GM19324 (cell line): ENCODE data around the gene GJA3.
A peak's percentile ranks its signal among the peaks of the same experiment; 100 is the strongest.

Source experiments
- ATAC-seq: cut with Tn5 transposase; IDR thresholded peaks from one replicate; pipeline ENCODE4 v1.9.1; 2021; ENCODE audit warnings: mild to moderate bottlenecking, moderate library complexity; ENCODE audit not compliant: unreplicated experiment, low FRiP score

The GJA3 gene

DNA sequence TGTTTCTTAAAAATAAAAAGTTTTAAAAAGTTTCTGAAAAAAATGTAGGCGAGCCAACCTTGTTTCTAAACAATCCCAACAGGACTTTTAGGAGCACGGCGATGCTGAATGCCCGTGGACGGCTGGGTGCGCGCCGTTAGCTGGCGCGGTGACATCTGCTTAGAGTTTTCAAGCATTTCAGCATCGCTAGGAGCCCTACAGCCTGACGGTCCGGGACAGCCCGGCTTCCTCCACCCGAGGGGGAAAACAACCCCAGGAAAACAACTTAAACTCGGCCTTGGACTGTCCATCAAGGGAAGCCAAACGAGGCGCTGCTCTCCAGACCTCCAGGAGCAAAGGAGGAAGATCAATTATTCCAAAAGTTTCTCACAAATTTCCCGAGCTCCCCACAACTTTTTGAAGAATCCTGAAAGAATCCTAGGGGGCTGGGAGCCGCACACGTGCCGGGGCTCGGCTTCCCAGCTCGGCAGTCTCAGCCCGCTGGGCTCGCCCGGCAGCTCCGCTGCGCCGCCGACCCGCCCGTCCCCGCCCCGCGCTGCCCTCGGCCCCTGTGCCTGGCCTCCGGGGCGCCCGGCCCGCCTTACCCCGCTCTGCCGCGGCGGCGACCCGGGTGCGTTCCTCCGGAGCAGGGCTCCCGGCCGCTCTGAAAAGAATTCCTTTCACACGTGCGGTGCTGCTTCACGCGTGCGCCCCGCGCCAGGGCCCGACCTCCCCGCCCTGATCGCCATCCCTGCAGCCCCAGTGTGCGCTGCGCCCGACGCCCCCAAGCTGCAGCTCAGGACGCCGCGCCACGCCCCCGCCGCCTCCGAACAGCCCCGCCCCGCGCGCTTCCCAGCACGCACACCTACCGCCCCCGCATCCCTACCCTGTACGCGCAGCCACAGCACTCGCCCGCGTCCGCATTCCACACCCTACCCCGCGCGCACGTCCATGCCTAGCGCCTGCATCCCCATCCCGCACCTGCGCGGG is at the start of gene GJA3:
Gene GJA3 (minus strand): TSS at position 747 of the 969 bp plus-strand sequence. CDS start 17,764 bp downstream, outside the sequence.
- peak; percentile 77 for ATAC-seq

DNA sequence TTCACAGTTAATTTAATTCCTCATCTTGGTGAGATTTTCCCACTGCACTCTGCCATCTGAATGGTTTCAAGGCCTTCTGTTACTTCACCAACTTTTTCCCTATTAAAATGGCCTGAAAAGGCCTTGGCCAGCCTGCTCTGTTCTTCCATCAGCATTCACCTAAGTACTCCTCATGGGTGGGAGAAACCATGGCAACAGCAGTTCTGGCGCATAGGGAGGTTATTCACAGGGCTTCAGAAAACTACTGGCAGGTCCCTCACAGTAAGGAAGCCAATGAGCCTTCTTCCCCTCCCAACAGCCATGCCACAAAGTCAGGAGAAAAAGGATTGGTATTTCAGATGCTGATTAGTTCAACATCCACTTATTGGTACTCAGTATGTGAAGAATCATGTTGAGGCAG is 49.1 kb upstream of the GJA3 start:
- ATAC-seq = no peak

DNA sequence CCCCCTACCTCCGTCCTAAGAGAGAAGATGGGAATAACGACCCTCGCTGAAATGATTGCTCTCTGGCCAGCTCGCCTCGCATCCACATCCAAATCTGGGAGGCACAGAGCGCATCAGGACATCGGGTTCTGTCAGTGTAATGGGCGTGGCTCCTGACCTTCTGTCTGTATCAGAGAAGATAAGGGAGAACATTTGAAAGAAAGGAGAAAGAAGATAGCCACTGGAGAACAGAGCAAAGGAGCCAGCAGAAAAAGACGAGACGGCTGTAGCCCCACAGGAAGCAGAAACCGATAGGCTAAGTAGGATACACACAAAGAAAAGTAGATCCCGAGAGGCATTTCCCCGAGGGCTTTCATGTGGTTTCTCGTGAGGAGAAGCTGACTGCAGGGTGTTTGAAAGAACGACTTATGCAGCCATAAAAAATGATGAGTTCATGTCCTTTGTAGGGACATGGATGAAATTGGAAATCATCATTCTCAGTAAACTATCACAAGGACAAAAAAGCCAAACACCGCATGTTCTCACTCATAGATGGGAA is 45.9 kb upstream of the GJA3 start:
- ATAC-seq = no peak

DNA sequence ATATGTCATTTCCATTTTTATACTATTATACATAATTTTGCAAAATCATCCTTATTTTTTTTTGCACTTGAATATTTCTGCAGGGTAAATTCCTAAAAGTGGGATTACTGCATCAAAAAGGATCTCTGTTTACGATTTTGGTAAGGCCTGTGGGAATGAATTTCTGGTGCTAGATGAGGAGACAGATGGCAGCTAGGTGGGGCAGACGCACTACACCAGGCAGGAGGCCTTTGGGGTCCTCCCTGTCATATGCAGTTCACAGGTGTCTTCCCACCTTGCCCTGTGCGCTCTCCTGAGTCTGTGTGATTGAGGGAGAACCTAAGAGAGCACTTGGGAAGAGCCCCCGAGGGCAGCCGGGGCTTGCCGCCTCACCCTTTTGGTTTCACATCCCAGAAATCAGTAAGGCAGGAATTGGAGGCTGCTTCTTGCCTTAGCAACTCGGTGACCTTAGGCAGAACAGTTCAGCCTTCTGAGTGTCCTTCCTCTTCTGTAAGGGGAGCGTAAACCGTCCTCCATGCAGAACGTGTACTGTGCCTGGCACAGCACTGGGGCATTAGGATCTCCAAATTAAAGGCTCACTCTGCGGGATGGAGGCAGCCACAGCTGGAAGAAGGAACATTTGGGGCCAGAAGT is 45.3 kb upstream of the GJA3 start:
- no peak for ATAC-seq

DNA sequence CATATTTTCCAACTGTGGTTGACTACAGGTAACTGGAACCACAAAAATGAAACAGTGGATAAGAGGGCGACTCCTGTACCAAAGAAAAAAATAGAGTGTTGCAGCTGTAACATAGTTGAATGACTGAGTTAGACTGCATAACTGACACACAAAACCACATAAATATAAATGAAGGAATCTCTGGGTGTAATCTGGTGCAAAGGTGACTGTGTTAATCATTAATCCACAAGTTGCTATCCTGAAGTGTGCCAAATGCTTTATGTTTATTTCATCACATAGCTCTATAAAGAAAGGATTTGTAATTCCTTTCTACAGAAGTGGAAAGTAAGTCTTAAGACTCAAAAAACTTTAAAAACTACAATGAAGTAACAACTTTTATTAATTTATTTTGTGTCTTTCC is 37.9 kb upstream of the GJA3 start:
- no peak for ATAC-seq

DNA sequence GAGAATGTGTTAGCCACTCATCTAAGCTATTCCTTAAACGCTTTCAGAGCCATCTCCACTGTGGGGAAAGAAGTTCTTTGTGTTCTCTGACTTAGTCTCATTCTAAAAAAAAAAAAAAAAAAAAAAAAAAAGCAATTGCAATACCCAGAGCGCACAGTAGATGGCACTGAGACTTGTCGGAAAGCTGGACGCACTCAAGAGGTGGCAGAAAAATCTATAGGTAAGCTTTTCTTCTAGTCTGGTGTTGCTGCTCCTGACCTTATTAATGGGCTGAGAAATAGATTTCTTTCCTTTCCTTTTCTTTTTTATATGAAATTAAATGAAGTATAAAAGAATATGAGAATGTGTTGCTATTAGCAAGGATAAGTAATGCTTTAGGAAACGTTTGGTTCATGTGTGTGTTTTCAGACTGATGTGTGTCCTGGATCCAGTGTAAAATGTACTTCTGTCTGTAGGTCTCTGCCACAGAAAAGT is 36.5 kb upstream of the GJA3 start:
- ATAC-seq = no peak

DNA sequence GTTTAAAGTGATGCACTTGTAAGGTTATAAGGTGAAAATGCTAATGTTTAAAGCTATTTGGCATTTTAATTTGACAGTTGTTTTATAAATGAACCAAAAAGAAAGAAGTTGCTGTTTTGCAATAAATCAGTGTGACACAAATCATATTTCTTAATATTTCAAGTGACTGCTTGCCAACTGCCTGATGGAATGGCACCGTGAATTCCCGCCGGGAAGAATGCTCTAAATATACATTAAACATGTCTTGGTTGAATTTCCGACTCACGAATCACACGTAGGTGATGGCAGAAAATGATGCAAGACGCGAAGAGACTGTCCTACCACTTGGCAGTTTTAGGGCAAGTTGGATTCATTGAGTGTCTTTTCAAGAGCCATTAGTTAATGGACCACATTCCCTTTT is 34.9 kb upstream of the GJA3 start:
- no peak for ATAC-seq

DNA sequence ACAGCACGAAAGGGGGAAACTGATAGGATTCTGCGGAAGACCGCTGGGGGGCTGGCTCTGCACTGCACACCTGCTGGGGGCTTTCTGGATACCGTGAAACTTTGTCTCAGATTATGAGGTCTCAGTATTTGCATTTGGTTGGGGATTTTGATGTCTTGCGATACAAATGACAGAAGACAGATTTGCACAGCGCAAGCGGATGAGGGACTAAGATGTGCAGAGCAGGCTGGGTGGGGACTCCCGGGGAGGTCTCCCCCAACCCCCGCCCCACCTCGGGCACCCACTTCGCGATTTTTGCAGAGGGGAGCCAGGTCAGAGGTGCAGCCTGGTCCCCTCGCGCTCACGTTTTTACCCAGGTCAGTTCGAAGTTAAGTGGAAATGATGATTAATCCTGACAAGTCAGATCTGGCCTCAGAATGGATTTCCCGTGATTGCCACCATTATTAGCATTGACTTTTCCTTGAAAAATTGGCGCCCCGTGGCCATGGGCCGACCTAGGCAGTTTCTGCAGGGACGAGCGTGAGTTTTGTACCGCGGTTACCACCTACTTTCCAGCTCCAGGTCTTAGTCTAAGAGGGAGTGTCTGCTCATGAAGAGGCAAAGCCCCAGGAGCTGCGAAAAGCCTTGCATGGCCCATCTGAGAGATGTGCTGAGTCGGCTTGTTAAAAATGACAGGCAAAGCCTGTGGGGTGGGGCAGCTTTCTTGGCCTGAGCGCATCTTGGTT is 33.2 kb upstream of the GJA3 start:
- ATAC-seq = no peak

DNA sequence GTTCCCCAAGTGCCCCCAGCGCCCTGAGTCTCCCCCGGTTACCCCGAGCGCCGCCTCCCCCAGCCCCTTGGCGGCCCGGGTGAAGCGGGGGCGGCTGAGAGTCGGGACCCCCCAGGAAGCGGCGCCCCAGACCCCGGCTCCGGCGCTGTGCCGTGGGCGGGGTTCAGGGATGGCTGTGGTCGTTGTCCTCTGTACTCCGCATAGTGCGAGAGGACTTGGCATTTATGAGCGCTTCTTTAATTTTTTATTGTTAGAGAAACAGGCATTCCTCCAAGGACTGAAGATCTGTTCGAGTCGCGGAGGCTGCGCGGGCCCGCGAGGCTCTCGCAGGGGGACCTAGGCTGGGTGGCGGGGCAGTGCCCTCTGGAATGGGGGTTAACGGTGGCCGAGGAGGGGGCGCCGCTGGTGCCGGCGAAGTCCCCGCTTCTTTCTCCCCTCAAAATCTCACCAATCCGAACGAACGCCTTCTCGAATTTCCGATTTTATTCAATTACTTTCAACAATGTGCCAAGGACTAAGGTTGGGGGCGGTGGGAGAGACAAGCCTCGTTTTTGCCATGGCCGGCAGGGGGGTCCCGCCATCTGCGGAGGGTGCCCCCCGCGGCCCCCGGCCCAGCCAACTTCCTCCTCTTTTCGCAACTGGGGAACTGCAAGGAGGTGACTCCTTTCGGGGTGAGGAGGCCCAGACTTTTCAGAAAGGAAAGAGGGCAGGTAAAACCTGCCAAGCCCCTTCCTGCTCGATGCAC is 32.5 kb upstream of the GJA3 start:
- no peak for ATAC-seq

DNA sequence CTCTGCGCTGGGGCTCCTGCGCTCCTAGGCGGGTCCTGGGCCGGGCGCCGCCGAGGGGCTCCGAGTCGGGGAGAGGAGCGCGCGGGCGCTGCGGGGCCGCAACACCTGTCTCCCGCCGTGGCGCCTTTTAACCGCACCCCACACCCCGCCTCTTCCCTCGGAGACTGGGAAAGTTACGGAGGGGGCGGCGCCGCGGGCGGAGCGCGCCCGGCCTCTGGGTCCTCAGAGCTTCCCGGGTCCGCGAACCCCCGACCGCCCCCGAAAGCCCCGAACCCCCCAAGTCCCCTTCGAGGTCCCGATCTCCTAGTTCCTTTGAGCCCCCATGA is 31.9 kb upstream of the GJA3 start, which contains the start of gene GJB2:
Gene GJB2 (minus strand): TSS at position 103 of the 326 bp plus-strand sequence. CDS start 3,357 bp downstream, outside the sequence.
- no peak for ATAC-seq

DNA sequence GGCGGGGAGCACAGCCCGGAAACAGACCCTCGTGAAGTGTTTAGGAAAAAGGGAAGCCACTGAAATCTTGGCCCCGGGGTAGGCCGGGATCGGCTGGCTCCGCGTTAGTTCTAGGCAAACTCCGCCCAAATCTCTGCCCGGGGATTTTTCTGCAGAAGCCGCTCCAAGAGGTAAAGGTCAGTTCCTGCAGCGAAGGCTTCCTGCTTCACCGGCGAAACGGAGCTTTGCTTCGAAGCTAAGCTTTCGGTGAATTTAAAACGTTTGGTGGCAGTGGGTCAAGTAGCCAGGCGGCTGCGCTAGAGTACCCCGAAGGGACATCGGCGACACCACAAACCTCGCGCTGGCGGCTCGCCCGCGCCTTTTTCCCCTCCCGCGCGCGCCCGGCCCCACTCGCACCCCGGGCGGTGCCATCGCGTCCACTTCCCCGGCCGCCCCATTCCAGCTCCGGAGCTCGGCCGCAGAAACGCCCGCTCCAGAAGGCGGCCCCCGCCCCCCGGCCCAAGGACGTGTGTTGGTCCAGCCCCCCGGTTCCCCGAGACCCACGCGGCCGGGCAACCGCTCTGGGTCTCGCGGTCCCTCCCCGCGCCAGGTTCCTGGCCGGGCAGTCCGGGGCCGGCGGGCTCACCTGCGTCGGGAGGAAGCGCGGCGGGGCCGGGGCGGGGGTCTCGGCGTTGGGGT is 31.4 kb upstream of the GJA3 start:
- no peak for ATAC-seq

DNA sequence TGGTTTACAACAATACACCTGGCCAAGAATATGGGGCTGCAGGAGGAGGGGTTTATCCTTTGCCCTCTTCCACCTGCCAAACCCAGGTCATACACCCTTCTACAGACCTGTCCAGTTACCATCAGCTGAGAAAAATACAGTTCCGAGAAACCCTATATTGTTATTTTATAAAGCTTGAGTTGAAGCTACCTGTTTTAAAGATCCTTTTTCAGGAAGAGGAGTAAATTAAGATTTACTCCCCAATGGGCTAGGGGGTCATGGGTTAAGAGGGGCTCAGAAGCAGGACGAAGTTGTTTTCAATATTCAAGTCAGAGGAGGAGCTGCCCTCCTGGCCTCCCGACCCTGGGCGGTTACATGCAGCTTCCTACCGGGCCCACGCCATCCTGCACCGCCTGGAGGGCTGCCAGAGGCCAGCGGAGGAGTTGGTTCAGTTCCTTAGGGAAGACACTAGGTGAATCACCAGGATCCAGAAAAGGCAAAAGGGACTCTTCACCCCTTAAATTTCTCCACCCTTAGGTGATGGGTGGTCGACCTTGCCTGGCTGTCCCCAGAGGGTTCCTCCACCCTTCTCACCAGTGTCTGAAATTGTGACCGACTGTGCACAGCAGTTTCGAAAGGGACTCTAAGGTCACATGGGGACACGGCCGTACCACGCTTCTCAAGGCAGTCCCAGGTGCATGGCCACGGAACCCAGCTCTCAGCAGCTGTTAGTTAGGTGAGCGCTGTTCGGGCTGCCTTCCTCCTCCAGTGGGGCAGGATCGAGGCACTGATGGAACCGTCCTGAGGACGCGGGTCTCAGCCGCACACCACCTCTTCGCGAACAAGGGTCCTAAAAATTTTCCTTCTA is 30.7 kb upstream of the GJA3 start:
- no peak for ATAC-seq

DNA sequence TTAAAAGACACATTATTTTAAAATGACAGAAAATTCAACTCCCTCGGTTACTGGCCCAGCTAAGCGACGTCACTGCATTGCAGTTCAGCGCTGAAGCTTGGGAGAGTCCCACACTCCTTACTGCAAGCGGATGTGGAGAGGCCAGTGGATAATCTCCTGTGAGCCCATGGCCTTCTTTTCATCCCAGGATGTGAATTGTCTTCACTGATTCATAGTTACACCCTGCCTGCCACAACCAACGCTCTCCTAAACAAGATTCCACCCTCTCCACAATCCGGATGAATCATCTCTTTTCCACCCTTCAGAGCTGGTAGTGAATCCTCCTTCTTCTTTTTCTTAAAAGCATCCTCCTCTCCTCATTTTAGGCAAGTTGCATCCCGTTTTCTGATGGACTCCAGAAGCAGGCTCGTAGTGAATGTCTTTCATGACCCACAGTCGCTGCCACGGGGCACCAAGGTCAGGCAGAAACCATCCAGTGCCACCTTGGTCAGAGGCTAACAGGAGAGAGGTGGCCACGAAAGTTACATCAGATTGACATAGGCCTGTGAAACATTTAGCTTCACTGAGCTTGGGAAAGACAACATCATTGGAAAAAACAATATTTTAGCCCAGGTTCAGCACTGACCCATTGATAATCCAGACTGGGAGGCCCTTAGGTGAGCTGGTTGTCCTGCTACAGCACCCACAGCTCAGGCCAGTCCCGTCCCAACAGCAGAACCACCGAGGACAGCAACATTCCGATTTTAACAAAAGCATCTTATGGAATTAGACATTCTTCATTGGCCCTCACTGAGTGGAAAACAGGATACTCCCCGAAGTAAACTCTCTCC is 29.8 kb upstream of the GJA3 start:
- no peak for ATAC-seq

DNA sequence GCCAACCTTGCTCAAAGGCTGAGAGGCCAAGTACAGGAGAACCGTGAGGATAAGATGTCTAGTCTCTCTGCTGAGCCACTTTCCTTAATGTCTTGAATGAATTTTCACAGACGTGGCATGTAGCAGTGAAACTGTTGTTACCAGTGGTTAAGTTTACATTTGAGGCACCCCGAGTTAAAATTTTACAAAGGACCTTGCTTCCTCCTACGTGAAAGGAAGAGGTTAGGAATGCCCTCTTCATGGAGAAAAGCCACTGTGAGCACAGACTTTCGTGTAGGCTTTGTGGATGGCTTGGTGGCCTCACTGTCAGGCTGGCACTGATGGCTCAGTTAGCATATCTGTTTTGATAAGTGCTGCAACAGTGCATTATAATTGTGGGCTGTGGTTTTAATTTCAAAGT is 29.2 kb upstream of the GJA3 start:
- no peak for ATAC-seq

DNA sequence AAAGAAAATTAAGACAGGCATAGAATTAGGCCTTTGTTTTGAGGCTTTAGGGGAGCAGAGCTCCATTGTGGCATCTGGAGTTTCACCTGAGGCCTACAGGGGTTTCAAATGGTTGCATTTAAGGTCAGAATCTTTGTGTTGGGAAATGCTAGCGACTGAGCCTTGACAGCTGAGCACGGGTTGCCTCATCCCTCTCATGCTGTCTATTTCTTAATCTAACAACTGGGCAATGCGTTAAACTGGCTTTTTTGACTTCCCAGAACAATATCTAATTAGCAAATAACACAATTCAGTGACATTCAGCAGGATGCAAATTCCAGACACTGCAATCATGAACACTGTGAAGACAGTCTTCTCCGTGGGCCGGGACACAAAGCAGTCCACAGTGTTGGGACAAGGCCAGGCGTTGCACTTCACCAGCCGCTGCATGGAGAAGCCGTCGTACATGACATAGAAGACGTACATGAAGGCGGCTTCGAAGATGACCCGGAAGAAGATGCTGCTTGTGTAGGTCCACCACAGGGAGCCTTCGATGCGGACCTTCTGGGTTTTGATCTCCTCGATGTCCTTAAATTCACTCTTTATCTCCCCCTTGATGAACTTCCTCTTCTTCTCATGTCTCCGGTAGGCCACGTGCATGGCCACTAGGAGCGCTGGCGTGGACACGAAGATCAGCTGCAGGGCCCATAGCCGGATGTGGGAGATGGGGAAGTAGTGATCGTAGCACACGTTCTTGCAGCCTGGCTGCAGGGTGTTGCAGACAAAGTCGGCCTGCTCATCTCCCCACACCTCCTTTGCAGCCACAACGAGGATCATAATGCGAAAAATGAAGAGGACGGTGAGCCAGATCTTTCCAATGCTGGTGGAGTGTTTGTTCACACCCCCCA is 28.1 kb upstream of the GJA3 start:
- no peak for ATAC-seq

DNA sequence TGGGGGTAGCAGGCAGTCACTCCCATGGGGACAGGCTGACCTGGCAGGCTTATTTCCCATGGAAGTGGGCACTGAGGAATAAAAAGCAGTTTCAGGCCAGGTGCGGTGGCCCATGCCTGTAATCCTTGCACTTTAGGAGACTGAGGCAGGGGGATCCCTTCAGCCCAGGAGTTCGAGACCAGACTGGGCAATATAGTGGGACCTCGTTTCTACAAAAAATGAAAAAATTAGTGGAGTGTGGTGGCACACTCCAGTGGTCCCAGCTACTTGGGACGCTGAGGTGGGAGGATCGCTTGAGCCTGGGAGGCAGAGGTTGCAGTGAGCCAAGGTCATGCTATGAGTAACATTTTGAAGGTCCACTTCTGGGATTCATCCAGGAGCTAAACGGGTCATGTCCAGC is 25.9 kb upstream of the GJA3 start:
- no peak for ATAC-seq
